Duodenal mucosa (tissue), 2 donors: ENCODE data around the gene CBX5.
"Not testable (repeated sequence)": the region's sequence is repeated elsewhere in the genome, so short reads cannot be mapped to it uniquely, and the experiment has no call there.

ENCODE experiments used
- H3K27ac ChIP-seq: one replicate; pipeline ENCODE4 v1.7.0; 2013; ENCODE audit warnings: low read depth, low read length
- H3K27me3 ChIP-seq, 2 donors: one replicate each; pipeline ENCODE4 v1.7.0; 2013; ENCODE audit warnings: low read length in 2 of 2, control low read depth in 1 of 2; ENCODE audit not compliant: insufficient read depth in 2 of 2, control insufficient read depth in 1 of 2
- H3K36me3 ChIP-seq, 2 donors: one replicate each; pipeline ENCODE4 v1.7.0; 2013; ENCODE audit warnings: low read length in 2 of 2, control low read depth in 1 of 2; ENCODE audit not compliant: insufficient read depth in 2 of 2, control insufficient read depth in 1 of 2
- H3K4me1 ChIP-seq, 2 donors: one replicate each; pipeline ENCODE4 v1.7.0; 2013; ENCODE audit warnings: low read length in 2 of 2, control low read depth in 1 of 2; ENCODE audit not compliant: insufficient read depth in 2 of 2, control insufficient read depth in 1 of 2
- H3K4me3 ChIP-seq, 2 donors: one replicate each; pipeline ENCODE4 v1.7.0; 2013; ENCODE audit warnings: low read length in 2 of 2, low read depth in 1 of 2
- H3K9ac ChIP-seq, 2 donors: one replicate each; pipeline ENCODE4 v1.7.0; 2013; ENCODE audit warnings: low read length in 2 of 2, low read depth in 1 of 2
- H3K9me3 ChIP-seq, 2 donors: one replicate each; pipeline ENCODE4 v1.7.0; 2013; ENCODE audit warnings: low read length in 2 of 2, control low read depth in 1 of 2; ENCODE audit not compliant: control insufficient read depth in 1 of 2

Gene CBX5

GRCh38 chr12:54246011-54246641, 33.8 kb downstream of the CBX5 start:
- Histone ChIP-seq H3K9me3 (no peaks in the 10 kb centered on the region), H3K4me3 (no peak overlapping the region), H3K4me1 (no peaks in the 10 kb centered on the region), H3K9ac (no peak overlapping the region), H3K27ac (no peak overlapping the region), H3K36me3 (peaks cover 5 to 35% of the 10 kb centered on the region in 2 donors), H3K27me3 (no peaks in the 10 kb centered on the region)

GRCh38 chr12:54240971-54241588, 38.8 kb downstream of the CBX5 start:
- H3K9me3 ChIP-seq = no peaks in the 10 kb centered on the region
- H3K9ac ChIP-seq = no peak overlapping the region
- peaks cover 13 to 36% of the 10 kb centered on the region in 2 donors for H3K36me3 ChIP-seq

GRCh38 chr12:54240129-54240528, 39.8 kb downstream of the CBX5 start:
- Histone ChIP-seq H3K4me1 (no peaks in the 10 kb centered on the region), H3K27ac (no peak overlapping the region), H3K27me3 (no peaks in the 10 kb centered on the region), H3K36me3 (peaks cover 13 to 36% of the 10 kb centered on the region in 2 donors), H3K9me3 (no peaks in the 10 kb centered on the region), H3K4me3 (no peak overlapping the region), H3K9ac (no peak overlapping the region)

More at GRCh38 chr12:54240971-54241588, 38.8 kb downstream of the CBX5 start:
- H3K4me1 ChIP-seq = no peaks in the 10 kb centered on the region
- no peaks in the 10 kb centered on the region for H3K27me3 ChIP-seq
- no peak overlapping the region for H3K4me3 ChIP-seq
- no peak overlapping the region for H3K27ac ChIP-seq

GRCh38 chr12:54239620-54240019, 40.3 kb downstream of the CBX5 start:
- Histone ChIP-seq H3K27ac (no peak overlapping the region), H3K9me3 (no peaks in the 10 kb centered on the region), H3K9ac (no peak overlapping the region), H3K4me1 (no peaks in the 10 kb centered on the region), H3K27me3 (no peaks in the 10 kb centered on the region), H3K36me3 (peaks cover 13 to 33% of the 10 kb centered on the region in 2 donors), H3K4me3 (no peak overlapping the region)

GRCh38 chr12:54238531-54238930, 41.4 kb downstream of the CBX5 start:
- H3K9ac ChIP-seq = no peak overlapping the region
- H3K4me1 ChIP-seq = no peaks in the 10 kb centered on the region
- peaks cover 13 to 31% of the 10 kb centered on the region in 2 donors for H3K36me3 ChIP-seq
- H3K9me3 ChIP-seq = no peaks in the 10 kb centered on the region
- H3K27me3 ChIP-seq = no peaks in the 10 kb centered on the region
- no peak overlapping the region for H3K27ac ChIP-seq
- H3K4me3 ChIP-seq = no peak overlapping the region

- Histone ChIP-seq H3K4me1 (no peaks in the 10 kb centered on the region), H3K36me3 (no peaks in the 10 kb centered on the region), H3K27me3 (no peaks in the 10 kb centered on the region), H3K9me3 (no peaks in the 10 kb centered on the region), H3K27ac (no peak overlapping the region), H3K4me3 (no peak overlapping the region), H3K9ac (no peak overlapping the region)
Measured at GRCh38 chr12:54232790-54233189, 47.1 kb downstream of the CBX5 start.

- H3K9me3 ChIP-seq, H3K27me3 ChIP-seq, H3K4me3 ChIP-seq, H3K36me3 ChIP-seq, H3K4me1 ChIP-seq, H3K27ac ChIP-seq, H3K9ac ChIP-seq: not testable (repeated sequence)
Measured at GRCh38 chr12:54231269-54231668, 48.7 kb downstream of the CBX5 start.

DNA sequence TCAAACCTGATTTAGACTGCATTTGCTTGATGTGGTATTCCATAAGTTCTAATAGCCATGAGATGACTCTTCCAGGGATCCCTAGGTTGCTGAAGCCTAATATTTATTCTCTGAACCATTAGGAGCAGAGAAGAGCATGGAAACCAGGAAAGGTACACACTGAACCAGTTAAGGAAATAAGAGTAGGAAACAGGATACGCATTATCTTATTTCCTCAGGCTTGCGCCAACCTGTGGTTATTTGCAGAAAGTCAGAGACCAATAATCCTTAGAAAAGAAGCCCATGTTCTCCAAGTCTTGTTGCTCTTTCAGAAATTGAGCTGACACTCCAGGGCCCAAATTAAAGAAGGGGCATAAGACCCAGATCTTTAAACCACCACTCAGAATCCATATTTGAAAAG, 49.4 kb downstream of the CBX5 start:
- Histone ChIP-seq H3K4me3 (no peak overlapping the region), H3K36me3 (no peaks in the 10 kb centered on the region), H3K9me3 (no peaks in the 10 kb centered on the region), H3K4me1 (no peaks in the 10 kb centered on the region), H3K27me3 (no peaks in the 10 kb centered on the region), H3K27ac (no peak overlapping the region), H3K9ac (no peak overlapping the region)

DNA sequence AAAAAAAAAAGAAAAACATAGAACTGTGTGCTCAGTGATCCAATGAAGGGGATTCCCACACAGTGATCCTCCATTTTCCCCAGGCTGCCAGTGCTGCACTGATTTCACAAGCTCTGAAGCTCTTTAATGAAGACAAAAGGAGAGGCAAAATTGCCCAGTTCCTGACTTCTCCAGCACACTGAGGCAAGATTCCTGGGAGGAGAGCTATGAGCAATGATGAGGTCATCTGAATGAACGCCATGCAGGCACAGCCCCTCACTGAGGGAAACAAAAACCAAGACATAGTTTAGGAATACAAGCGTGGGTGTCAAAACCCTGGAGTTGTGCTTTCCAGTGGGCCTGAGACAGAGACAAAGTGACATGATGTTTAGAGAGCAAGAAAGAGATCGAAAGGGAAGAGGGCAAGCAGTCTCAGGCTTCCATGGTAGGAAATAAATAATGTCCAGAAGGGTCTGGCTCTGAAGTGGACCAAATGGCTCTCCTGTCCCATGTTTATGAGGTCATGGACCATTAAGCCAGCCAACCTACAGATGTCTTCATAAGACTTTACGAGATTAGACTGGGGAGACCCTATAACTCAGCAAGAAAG, 50.2 kb downstream of the CBX5 start:
- Histone ChIP-seq H3K4me1 (no peaks in the 10 kb centered on the region), H3K9me3 (no peaks in the 10 kb centered on the region), H3K36me3 (no peaks in the 10 kb centered on the region), H3K27ac (peak overlapping the region; percentile 30), H3K4me3 (no peak overlapping the region), H3K27me3 (peaks cover 0 to 5% of the 10 kb centered on the region in 2 donors), H3K9ac (no peak overlapping the region)

DNA sequence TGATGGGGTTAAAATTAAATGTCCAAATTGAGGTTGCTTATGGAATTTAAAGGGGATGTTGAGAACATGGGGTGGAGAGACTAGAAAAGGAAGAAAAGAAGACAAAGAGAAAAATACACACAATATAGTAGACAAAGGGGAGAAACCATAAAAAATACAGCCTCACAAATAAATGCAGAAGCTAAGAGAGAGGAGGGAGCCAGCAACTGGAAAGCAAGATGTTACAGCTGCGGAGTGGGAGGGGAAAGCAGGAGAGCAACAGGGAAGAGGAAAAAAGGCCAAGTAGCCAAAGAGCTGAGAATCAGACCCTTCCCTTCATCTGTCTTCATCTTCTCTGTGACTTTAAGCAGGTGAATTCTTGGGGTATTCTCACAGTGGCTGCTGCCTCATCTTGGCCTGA, 51.5 kb downstream of the CBX5 start:
- Histone ChIP-seq H3K9me3 (no peaks in the 10 kb centered on the region), H3K27me3 (peaks cover 0 to 5% of the 10 kb centered on the region in 2 donors), H3K9ac (no peak overlapping the region), H3K4me3 (no peak overlapping the region), H3K4me1 (no peaks in the 10 kb centered on the region), H3K36me3 (no peaks in the 10 kb centered on the region), H3K27ac (no peak overlapping the region)
